Mucosa of descending colon (tissue), 3 donors: ENCODE results near the gene SLC18A2. TPM values are rescaled to one million over a fixed set of nuclear protein-coding genes. Genes with fewer than 3 reads are reported as not detected.

Experiments used
- ATAC-seq: fragments of 200-7000 bp; cut with Tn5 transposase; one replicate; pipeline ENCODE4 v1.9.1; 2020; ENCODE audit warnings: mild to moderate bottlenecking, moderate library complexity
- DNase-seq, 3 donors: peaks; one replicate each; pipeline ENCODE4 v3.0.0-alpha.2; 2020
- H3K36me3 ChIP-seq: fragments of 200-600 bp; one replicate; pipeline ENCODE4 v1.8.0; 2021; ENCODE audit warnings: low read depth, mild to moderate bottlenecking
- H3K4me1 ChIP-seq: fragments of 200-600 bp; one replicate; pipeline ENCODE4 v1.8.0; 2021; ENCODE audit warnings: low read depth, mild to moderate bottlenecking
- H3K4me3 ChIP-seq: fragments of 200-600 bp; one replicate; pipeline ENCODE4 v1.8.0; 2021; ENCODE audit warnings: mild to moderate bottlenecking
- H3K9me3 ChIP-seq: fragments of 200-600 bp; one replicate; pipeline ENCODE4 v1.8.0; 2021; ENCODE audit warnings: mild to moderate bottlenecking
- CTCF ChIP-seq: fragments of 200-600 bp; IDR thresholded peaks from one replicate; pipeline ENCODE4 v1.8.0; 2022; ENCODE audit warnings: antibody characterized with exemption, mild to moderate bottlenecking
- intact Hi-C, 2 donors: fragments of 100-400 bp; cut with DNase I in 1 of 2; cut with micrococcal nuclease in 1 of 2; formaldehyde crosslinking; loops; one replicate each; pipeline versions ENCODE4 v1.11.0 to v1.11.1; 2022; cut with DNase I, micrococcal nuclease
- total RNA-seq, 3 donors: library from RNA; stranded (reverse); fragmentation: NEBNext Ultra II Directional in 2 of 3; extraction: Animal tissue kit (Norgen Biotek cat#: 25700) in 2 of 3; gene quantifications; one replicate each; pipeline versions ENCODE4 v1.2.1 to v1.2.4, GENCODE V29; 2021 to 2023
- donor health status: DM: no; HTN: no; CAD: no; lungs with moderate emphysema.
- donor health status: DM: no; HTN: no; CAD: no.
- donor health status: DM: no; HTN: yes; CAD: no.

SLC18A2 gene
- total RNA-seq, 3 donors from 2014 or later, result 0.29 to 1.9 (median 1.6) TPM

- DNase-seq, result no peak
- H3K4me1 ChIP-seq, result no peaks in the 10 kb centered on the region
- ATAC-seq, result no peak
- intact Hi-C loops, result no loop called here
- H3K4me3 ChIP-seq, result no peak overlapping the region
- TF ChIP-seq CTCF, result no peak
- H3K36me3 ChIP-seq, result no peaks in the 10 kb centered on the region
- no peaks in the 10 kb centered on the region for H3K9me3 ChIP-seq
Observed at GRCh38 chr10:117248750-117249465, 8.0 kb downstream of the SLC18A2 start.

- TF ChIP-seq CTCF, result no peak
- Histone ChIP-seq H3K36me3 (no peaks in the 10 kb centered on the region), H3K4me3 (no peak overlapping the region), H3K4me1 (no peaks in the 10 kb centered on the region), H3K9me3 (no peaks in the 10 kb centered on the region)
- DNase-seq, result no peak
- ATAC-seq, result no peak
- intact Hi-C loops, result no loop called here
Observed at GRCh38 chr10:117249493-117250093, 8.7 kb downstream of the SLC18A2 start.

GRCh38 chr10:117250411-117250810 is 9.5 kb downstream of the SLC18A2 start:
- no peak for TF ChIP-seq CTCF
- H3K9me3 ChIP-seq, result no peaks in the 10 kb centered on the region
- DNase-seq, result no peak
- H3K4me3 ChIP-seq, result no peak overlapping the region
- H3K36me3 ChIP-seq, result no peaks in the 10 kb centered on the region
- intact Hi-C loops, result no loop called here
- ATAC-seq, result no peak
- H3K4me1 ChIP-seq, result no peaks in the 10 kb centered on the region

GRCh38 chr10:117253908-117254307 is 13.0 kb downstream of the SLC18A2 start:
- no peak for TF ChIP-seq CTCF
- H3K4me3 ChIP-seq, result no peak overlapping the region
- H3K9me3 ChIP-seq, result no peaks in the 10 kb centered on the region
- no peaks in the 10 kb centered on the region for H3K4me1 ChIP-seq
- intact Hi-C loops, result no loop called here
- DNase-seq, result no peak
- no peaks in the 10 kb centered on the region for H3K36me3 ChIP-seq
- no peak for ATAC-seq

- no peak for DNase-seq
- no peak for ATAC-seq
Observed at GRCh38 chr10:117254338-117254737, 13.4 kb downstream of the SLC18A2 start.

More at GRCh38 chr10:117254338-117254737, 13.4 kb downstream of the SLC18A2 start:
- intact Hi-C loops, result no loop called here
- H3K36me3 ChIP-seq, result no peaks in the 10 kb centered on the region
- no peaks in the 10 kb centered on the region for H3K9me3 ChIP-seq
- no peaks in the 10 kb centered on the region for H3K4me1 ChIP-seq
- TF ChIP-seq CTCF, result no peak
- H3K4me3 ChIP-seq, result no peak overlapping the region
